Neural progenitor cell (in vitro differentiated cells): ENCODE data around the gene LIF.

Experiments used
- EZH2phosphoT487 ChIP-seq: fragments of 200-600 bp; sonication (generic); IDR thresholded peaks from 2 replicates; pipeline ENCODE4 v1.6.1; 2017; ENCODE audit warnings: antibody characterized with exemption
- TF ChIP-seq, protein P1 (sequence below): fragments of 200-600 bp; sonication (generic); IDR thresholded peaks from 2 replicates; pipeline ENCODE4 v1.5.1; 2017; ENCODE audit warnings: antibody characterized with exemption, mild to moderate bottlenecking

DNA sequence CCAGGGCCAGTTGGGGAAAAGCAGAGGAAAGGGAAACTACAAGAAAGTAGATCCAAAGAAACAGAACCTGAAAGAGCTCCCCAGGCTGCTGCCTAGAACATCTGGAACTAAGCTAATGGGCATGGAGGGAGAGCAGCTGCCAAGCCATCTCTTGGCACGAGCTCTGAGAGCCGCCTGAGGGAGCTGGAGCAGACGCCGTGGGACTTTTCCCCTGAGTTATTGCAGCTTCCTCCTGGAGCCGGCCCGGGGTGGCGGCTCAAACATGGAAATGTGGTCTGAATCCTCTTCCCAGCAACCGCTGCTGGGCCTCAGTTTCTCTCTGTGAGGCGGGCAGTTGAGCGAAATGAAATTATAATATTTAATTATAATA is 41.8 kb downstream of the LIF start:
- TF ChIP-seq EZH2phosphoT487 = no peak
- TF ChIP-seq, protein P1, sequence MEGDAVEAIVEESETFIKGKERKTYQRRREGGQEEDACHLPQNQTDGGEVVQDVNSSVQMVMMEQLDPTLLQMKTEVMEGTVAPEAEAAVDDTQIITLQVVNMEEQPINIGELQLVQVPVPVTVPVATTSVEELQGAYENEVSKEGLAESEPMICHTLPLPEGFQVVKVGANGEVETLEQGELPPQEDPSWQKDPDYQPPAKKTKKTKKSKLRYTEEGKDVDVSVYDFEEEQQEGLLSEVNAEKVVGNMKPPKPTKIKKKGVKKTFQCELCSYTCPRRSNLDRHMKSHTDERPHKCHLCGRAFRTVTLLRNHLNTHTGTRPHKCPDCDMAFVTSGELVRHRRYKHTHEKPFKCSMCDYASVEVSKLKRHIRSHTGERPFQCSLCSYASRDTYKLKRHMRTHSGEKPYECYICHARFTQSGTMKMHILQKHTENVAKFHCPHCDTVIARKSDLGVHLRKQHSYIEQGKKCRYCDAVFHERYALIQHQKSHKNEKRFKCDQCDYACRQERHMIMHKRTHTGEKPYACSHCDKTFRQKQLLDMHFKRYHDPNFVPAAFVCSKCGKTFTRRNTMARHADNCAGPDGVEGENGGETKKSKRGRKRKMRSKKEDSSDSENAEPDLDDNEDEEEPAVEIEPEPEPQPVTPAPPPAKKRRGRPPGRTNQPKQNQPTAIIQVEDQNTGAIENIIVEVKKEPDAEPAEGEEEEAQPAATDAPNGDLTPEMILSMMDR = no peak
